Hematopoietic multipotent progenitor cell treated with erythropoietin and hydrocortisone succinate and interleukin-3 and kit ligand, for 4 days (in vitro differentiated cells): ENCODE data around the gene P3H4.

ENCODE experiments used
- DNase-seq: peaks from one replicate; pipeline ENCODE4 v3.0.0-alpha.2; 2015

Gene P3H4

DNA sequence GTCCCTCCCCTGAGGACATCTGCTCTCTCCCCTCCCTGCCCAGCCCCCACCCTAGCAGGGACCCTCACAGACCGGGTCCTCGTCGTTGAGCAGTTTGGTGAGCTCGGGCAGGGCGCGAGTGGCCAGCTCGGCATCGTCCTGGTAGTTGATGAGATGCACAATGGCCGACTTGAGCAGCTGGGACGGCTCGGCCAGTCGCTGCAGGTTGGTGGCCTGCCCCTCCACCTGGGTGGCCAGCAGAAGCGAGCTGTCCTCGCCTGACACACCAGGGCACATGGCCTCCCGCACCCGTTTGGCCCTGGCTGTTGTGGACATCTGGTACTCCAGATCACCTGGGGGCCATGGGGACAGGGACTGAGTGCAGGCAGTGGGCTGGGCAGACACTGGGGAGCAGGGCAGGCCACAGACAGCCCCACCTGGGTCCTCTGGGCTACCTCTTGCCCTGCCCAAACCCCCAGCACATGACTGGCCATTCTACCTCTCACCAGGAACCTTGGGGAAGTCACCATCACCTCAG, 42.3 kb downstream of the P3H4 start:
- DNase-seq, result no peak

DNA sequence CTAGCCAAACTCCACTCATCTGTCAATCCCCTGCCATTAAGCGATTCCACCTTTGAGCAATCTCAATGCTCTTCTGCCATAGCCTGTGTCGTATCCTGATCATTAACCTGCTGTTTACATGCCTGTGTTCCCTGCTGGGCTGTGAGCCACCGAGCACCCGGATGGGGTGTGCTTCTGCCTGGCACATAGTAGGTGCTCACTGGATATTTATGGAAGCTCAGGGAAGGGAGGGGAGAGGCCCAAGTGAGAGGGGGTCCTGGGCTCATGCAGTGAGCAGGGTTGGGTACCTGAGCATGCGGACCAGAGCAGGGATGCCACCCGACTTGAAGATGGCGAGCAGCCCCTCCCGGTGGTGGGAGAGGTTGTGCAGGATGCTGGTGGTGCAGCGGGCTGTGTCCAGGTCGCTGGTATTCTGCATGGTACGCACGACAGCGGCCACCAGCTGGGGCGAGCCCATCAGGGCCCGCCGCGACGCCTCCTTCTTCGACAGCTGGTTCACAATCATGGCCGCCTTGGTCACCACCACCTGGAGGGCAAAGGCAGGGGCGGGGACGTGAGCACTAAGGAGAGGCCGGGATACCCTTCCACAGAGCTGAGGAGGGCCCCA, 43.0 kb downstream of the P3H4 start:
- DNase-seq, result no peak

DNA sequence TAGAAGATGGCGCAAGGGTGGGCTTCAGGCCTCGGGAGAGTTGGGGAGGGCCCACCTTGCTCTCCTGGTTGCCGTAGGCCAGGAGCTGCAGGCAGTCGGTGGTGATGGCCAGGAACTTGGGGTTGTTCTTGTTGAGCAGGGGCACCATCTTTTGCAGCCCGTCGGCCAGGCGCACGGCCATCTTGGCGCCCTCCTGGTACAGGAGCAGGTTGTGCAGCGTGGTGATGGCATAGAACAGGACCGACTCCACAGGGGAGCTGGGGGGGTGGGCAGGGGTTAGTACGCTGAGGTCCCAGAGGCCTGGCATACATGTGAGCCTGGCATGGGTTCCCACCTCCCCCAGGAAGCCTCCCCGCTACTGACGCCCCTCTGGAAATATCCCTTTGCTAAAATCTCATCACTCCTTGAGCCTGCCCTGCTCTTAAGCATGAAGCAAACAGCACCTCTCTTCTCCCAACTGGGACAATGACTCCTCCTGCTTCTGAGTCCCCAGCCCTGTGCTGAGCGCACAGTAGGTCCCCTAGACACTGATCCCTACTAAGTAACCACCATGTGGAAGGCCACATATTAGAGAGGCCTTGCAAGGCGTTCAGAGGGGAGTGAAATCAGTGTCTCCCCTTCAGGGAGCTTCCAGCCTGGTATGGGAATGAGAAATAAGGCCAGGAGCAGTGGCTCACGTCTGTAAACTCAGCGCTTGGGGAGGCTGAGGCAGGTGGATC, 44.3 kb downstream of the P3H4 start:
- no peak for DNase-seq

DNA sequence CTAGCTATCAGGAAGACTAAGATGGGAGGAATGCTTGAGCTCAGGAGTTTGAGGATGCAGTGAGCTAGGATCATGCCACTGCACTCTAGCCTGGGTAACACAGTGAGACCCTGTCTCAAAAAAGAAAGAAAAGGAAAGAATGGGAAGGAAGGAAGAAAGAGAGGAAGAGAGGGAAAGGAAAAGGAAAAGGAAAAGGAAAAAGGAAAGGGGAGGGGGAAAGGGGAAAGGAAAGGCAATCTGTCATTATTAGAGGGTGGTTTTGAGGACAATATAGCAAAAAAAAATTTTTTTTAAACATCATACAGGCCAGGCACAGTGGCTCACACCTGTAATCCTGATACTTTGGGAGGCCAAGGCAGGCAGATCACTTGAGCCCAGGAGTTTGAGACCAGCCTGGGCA, 45.6 kb downstream of the P3H4 start:
- no peak for DNase-seq

DNA sequence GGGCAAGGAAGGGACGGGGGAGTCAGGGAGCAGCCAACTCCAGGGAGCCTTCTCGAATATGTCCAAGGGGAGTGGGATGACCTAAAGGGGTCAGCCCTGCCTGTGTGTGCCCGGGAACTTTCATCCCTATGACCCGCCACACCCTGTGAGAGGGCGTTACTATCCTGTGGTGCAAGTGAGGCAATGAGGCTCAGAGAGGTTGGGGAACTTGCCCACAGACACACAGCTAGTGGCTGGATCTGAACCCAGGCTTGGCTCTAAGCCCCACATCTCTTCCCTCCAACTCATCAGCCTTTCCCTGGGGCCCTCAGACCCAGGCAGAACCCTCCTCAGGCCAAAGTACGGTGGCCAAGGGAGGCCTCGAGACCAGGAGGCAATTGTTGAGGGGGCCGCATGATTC, 48.4 kb downstream of the P3H4 start:
- no peak for DNase-seq

DNA sequence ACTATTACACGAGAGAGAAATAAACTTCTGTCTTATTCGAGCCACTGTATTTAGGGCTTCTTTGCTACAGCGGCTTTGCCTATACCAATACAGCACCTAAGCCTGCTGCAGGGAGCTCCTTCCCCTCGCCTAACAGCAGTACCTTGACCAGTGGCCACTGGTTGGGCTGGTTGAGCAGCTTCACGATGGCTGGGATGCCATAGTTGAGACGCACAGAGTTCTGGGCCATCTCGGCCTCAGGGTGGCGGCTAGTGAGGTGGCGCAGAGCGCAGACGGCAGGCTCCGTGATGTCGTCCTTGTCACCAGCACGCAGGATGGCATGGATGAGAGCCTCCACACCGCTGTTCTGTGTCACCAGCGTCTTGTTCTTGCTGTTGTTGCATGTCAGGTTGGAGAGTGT, 48.9 kb downstream of the P3H4 start:
- no peak for DNase-seq

DNA sequence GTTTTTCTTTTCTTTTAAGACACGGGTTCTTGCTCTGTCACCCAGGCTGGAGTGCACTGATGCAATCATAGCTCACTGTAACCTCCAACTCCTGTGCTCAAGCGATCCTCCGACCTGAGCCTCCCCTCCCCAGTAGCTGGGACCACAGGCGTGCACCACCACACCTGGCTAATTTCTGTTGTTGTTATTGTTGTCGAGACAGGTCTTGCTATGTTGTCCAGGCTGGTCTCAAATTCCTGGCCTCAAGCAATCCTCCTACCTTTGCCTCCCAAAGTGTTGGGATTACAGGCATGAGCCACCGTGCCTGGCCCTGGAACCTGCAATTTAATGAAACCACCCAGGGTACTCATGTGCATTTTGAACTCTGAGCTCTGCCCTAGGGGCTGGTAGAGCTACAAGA, 49.4 kb downstream of the P3H4 start:
- no peak for DNase-seq

DNA sequence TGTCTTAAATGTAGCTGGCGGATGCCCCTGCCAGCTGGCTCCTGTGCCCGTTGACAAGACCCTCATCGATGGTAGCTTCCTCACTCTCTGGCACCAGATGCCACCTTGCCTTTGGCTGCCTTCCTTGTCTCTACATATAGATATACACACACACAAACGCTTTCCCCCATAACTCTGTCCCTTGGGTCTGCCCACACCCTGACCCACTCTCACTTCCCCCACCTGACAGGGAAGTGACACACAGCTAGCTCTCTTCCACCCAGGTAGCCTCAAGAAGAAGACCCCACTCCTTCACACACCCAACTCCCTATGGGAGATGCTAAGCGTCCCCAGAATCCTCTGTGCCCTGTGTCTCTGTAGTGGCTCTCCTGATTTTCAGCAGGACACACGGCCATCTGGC, 50.9 kb downstream of the P3H4 start:
- no peak for DNase-seq

DNA sequence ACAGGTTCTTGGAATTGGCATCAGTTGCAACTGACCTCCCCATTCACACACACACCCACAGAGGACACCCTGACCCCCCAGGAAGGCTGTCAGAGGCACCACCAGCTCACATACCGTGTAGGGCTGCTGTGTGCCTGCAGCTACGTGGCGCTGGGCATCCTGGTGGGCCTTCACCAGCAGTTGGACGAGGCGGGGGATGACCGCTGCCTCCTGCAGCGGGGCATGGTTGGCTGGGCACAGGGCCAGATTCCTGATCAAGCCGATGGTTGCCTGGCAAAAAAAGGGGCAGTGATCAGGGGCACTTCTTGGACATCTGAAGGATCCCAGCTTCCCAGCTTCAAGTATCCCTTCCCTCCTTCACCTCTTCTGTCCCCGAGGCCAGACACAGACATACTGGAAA, 53.1 kb downstream of the P3H4 start:
- DNase-seq, result no peak

DNA sequence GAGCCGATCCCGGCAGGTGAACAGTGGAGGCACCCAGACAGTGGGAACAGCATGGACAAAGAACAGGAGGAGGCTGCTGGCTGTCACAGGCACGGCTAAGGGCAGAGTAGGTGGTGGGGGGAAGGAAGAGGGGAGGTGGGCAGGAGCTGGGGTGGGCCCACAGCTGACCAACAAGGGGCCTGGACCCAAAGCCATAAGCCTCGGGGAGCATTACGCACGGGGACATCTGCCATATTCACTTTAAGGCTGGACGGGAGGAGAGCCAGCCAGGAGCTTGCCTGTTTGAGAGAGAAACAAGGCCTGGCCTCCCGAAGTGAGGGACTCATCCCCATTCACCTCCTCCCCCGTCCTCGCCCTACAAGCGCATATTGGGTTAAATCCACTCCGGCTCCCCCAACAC, 57.7 kb downstream of the P3H4 start:
- DNase-seq, result no peak
